ENCODE data around the gene ITPRIP.

Gene ITPRIP

DNA sequence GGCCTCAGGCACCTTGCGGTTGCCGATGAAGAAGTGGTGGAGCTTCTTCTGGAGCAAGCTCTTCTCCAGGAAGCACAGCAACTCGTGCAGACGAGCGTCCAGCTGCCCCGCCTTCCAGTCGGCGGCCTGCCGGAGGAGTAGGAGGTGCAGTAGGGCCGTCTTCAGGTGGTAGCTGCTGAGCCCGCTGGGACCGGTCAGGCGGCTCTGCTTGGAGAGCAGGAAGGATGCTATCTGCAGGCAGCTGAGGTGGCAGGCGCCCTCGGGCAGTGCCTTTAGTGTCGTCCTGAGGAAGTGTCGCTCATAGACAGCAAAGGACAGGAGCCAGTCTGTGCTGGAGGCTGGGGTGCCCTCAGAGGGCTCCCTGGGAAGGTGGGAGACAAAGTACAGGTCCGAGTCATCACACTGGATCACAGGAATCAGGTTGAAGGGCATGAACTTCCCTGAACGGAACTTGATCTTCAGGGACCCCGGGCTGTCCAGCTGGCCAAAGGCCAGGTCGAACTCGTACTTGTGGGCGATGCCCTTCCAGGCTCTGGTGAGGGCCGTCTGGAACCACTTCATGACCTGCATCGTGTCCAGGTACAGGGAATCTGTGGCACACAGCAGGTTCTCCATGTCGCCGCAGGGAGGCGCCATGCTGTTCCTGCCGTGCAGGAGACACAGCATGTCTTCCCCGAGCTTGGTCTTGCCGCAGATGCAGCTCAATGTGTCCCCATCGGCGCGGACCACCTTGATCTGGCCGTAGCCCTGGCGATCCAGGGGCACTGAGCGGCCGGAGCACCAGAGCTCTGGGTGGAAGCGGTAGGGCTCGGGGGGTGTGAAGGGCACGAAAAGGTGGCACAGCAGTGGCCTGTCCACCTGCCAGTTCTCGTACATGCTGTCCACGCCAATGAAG is 23.4 kb downstream of the ITPRIP start:
- TF ChIP-seq TAF1 (IDR thresholded peaks at IDR 0.05; ENCODE audit: low read depth) (no peak), EGR1 (IDR thresholded peaks at IDR 0.05) (no peak), RAD21 (IDR thresholded peaks at IDR 0.05; ENCODE audit: low read depth) (no peak), MAX (IDR thresholded peaks at IDR 0.05) (no peak), USF1 (IDR thresholded peaks at IDR 0.05) (no peak)

- TF ChIP-seq, protein P1, sequence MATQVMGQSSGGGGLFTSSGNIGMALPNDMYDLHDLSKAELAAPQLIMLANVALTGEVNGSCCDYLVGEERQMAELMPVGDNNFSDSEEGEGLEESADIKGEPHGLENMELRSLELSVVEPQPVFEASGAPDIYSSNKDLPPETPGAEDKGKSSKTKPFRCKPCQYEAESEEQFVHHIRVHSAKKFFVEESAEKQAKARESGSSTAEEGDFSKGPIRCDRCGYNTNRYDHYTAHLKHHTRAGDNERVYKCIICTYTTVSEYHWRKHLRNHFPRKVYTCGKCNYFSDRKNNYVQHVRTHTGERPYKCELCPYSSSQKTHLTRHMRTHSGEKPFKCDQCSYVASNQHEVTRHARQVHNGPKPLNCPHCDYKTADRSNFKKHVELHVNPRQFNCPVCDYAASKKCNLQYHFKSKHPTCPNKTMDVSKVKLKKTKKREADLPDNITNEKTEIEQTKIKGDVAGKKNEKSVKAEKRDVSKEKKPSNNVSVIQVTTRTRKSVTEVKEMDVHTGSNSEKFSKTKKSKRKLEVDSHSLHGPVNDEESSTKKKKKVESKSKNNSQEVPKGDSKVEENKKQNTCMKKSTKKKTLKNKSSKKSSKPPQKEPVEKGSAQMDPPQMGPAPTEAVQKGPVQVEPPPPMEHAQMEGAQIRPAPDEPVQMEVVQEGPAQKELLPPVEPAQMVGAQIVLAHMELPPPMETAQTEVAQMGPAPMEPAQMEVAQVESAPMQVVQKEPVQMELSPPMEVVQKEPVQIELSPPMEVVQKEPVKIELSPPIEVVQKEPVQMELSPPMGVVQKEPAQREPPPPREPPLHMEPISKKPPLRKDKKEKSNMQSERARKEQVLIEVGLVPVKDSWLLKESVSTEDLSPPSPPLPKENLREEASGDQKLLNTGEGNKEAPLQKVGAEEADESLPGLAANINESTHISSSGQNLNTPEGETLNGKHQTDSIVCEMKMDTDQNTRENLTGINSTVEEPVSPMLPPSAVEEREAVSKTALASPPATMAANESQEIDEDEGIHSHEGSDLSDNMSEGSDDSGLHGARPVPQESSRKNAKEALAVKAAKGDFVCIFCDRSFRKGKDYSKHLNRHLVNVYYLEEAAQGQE (IDR thresholded peaks at IDR 0.05; ENCODE audit: low read depth) = no peak
- TF ChIP-seq CREB1 (IDR thresholded peaks at IDR 0.05; ENCODE audit: low read depth) (no peak), YY1 (IDR thresholded peaks at IDR 0.05; ENCODE audit: low read depth) (no peak), EP300 (IDR thresholded peaks at IDR 0.05; ENCODE audit: borderline replicate concordance) (no peak), EGR1 (IDR thresholded peaks at IDR 0.05) (no peak), NFIC (IDR thresholded peaks at IDR 0.05) (no peak), TAF1 (IDR thresholded peaks at IDR 0.05; ENCODE audit: low read depth) (no peak), MAX (IDR thresholded peaks at IDR 0.05) (no peak), RAD21 (IDR thresholded peaks at IDR 0.05; ENCODE audit: low read depth) (no peak)
Measured at GRCh38 chr10:104311184-104311720, 27.0 kb downstream of the ITPRIP start.

- TF ChIP-seq EGR1 (IDR thresholded peaks at IDR 0.05) (no peak), ZBTB7A (IDR thresholded peaks at IDR 0.05; ENCODE audit: low read depth) (no peak), CEBPB (IDR thresholded peaks at IDR 0.05) (no peak), MAX (IDR thresholded peaks at IDR 0.05) (no peak), TAF1 (IDR thresholded peaks at IDR 0.05; ENCODE audit: low read depth) (no peak), NFIC (IDR thresholded peaks at IDR 0.05) (no peak), RAD21 (IDR thresholded peaks at IDR 0.05; ENCODE audit: low read depth) (no peak), EP300 (IDR thresholded peaks at IDR 0.05; ENCODE audit: borderline replicate concordance) (no peak), YY1 (IDR thresholded peaks at IDR 0.05; ENCODE audit: low read depth) (no peak)
Measured at GRCh38 chr10:104309980-104310978, 28.0 kb downstream of the ITPRIP start.

GRCh38 chr10:104308439-104308903 is 29.8 kb downstream of the ITPRIP start:
- TF ChIP-seq TAF1 (IDR thresholded peaks at IDR 0.05; ENCODE audit: low read depth) = no peak
- no peak for TF ChIP-seq MAX (IDR thresholded peaks at IDR 0.05)
- no peak for TF ChIP-seq CEBPB (IDR thresholded peaks at IDR 0.05)
- TF ChIP-seq EP300 (IDR thresholded peaks at IDR 0.05; ENCODE audit: borderline replicate concordance) = no peak
- TF ChIP-seq YY1 (IDR thresholded peaks at IDR 0.05; ENCODE audit: low read depth) = no peak
- TF ChIP-seq NFIC (IDR thresholded peaks at IDR 0.05) = no peak
- TF ChIP-seq, protein P1 (IDR thresholded peaks at IDR 0.05; ENCODE audit: low read depth) = no peak
- TF ChIP-seq EGR1 (IDR thresholded peaks at IDR 0.05) = no peak
- no peak for TF ChIP-seq RAD21 (IDR thresholded peaks at IDR 0.05; ENCODE audit: low read depth)
- TF ChIP-seq TEAD4 (IDR thresholded peaks at IDR 0.05) = no peak
- no peak for TF ChIP-seq TCF12 (IDR thresholded peaks at IDR 0.05; ENCODE audit: low read depth)
- TF ChIP-seq FOXM1 (IDR thresholded peaks at IDR 0.05; ENCODE audit: borderline replicate concordance, low read depth) = no peak
- no peak for TF ChIP-seq CREB1 (IDR thresholded peaks at IDR 0.05; ENCODE audit: low read depth)
- TF ChIP-seq USF1 (IDR thresholded peaks at IDR 0.05) = no peak
- TF ChIP-seq ZBTB7A (IDR thresholded peaks at IDR 0.05; ENCODE audit: low read depth) = no peak

Data from Ishikawa (cell line).